ENCODE measurements around the gene PSPN. TPM values are rescaled to one million over a fixed set of nuclear protein-coding genes. Genes with fewer than 3 reads are reported as not detected.

Gene PSPN
- total and polyA plus RNA-seq, 2 of the 13 experiments (the other 11 are each of a cell fraction or from before 2014, with no cell fraction given): 0.69 to 1.1 TPM

DNA sequence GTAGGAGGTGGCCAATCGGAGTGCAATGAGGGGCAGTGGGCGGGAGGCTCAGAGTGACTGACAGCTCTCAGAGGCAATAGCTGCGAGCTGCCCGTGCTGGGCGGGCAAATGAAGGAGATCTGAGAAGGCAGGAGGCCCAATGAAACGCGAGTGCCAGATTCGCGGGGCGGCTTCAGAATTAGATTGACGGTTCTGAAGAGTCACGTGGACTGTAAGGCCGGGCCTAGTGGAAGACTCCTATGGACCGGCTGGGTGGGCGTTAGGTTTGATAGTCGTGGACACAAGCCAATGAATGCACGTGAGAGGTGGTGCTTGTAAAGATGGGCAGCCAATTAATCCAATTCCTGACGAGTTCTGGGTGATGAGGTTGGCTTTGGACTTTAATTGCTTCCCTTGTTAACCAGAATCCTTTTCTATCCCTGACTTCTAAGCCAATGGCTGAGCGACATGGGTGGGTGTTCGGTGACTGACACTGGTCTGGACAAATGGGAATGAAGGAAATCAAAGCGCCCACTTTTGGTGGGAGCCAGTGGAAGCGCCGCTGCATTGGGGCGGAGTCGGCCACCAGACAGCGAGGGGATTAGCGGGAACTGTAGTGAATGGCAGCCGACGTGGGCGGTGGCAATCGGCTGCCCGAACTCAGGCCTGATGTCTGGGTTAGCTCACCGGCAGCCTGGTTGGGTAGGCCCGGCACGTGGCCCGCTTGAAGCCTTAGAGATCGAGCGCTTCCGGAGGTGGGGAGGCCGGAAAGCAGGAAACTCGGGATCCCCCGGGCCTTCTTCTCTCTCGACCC lies 49.4 kb upstream of the PSPN start (continued):
- TF ChIP-seq, protein P1, sequence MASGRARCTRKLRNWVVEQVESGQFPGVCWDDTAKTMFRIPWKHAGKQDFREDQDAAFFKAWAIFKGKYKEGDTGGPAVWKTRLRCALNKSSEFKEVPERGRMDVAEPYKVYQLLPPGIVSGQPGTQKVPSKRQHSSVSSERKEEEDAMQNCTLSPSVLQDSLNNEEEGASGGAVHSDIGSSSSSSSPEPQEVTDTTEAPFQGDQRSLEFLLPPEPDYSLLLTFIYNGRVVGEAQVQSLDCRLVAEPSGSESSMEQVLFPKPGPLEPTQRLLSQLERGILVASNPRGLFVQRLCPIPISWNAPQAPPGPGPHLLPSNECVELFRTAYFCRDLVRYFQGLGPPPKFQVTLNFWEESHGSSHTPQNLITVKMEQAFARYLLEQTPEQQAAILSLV (CRISPR knock-in tag; IDR thresholded peaks at IDR 0.05; ENCODE audit: borderline replicate concordance): peak; percentile 48; the same call in 1 of the 2 replicates
- TF ChIP-seq IKZF1 (IDR thresholded peaks at IDR 0.05): no peak
- TF ChIP-seq, protein P2, sequence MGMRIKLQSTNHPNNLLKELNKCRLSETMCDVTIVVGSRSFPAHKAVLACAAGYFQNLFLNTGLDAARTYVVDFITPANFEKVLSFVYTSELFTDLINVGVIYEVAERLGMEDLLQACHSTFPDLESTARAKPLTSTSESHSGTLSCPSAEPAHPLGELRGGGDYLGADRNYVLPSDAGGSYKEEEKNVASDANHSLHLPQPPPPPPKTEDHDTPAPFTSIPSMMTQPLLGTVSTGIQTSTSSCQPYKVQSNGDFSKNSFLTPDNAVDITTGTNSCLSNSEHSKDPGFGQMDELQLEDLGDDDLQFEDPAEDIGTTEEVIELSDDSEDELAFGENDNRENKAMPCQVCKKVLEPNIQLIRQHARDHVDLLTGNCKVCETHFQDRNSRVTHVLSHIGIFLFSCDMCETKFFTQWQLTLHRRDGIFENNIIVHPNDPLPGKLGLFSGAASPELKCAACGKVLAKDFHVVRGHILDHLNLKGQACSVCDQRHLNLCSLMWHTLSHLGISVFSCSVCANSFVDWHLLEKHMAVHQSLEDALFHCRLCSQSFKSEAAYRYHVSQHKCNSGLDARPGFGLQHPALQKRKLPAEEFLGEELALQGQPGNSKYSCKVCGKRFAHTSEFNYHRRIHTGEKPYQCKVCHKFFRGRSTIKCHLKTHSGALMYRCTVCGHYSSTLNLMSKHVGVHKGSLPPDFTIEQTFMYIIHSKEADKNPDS (CRISPR knock-in tag; IDR thresholded peaks at IDR 0.05): no peak
- TF ChIP-seq HIVEP1 (CRISPR knock-in tag; IDR thresholded peaks at IDR 0.05): 0 out of 2 replicates have a peak, but pooled peaks have one; percentile 48
- TF ChIP-seq, protein P3, sequence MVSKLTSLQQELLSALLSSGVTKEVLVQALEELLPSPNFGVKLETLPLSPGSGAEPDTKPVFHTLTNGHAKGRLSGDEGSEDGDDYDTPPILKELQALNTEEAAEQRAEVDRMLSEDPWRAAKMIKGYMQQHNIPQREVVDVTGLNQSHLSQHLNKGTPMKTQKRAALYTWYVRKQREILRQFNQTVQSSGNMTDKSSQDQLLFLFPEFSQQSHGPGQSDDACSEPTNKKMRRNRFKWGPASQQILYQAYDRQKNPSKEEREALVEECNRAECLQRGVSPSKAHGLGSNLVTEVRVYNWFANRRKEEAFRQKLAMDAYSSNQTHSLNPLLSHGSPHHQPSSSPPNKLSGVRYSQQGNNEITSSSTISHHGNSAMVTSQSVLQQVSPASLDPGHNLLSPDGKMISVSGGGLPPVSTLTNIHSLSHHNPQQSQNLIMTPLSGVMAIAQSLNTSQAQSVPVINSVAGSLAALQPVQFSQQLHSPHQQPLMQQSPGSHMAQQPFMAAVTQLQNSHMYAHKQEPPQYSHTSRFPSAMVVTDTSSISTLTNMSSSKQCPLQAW (CRISPR knock-in tag; IDR thresholded peaks at IDR 0.05): peak; percentile 15
- TF ChIP-seq, protein P4, sequence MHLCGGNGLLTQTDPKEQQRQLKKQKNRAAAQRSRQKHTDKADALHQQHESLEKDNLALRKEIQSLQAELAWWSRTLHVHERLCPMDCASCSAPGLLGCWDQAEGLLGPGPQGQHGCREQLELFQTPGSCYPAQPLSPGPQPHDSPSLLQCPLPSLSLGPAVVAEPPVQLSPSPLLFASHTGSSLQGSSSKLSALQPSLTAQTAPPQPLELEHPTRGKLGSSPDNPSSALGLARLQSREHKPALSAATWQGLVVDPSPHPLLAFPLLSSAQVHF (CRISPR knock-in tag; IDR thresholded peaks at IDR 0.05): no peak
- TF ChIP-seq TSC22D2 (CRISPR knock-in tag; IDR thresholded peaks at IDR 0.05; ENCODE audit: borderline replicate concordance): no peak
- TF ChIP-seq YEATS4 (CRISPR knock-in tag; IDR thresholded peaks at IDR 0.05; ENCODE audit: borderline replicate concordance): peak; percentile 25; the same call in 1 of the 2 replicates
- TF ChIP-seq, protein P5, sequence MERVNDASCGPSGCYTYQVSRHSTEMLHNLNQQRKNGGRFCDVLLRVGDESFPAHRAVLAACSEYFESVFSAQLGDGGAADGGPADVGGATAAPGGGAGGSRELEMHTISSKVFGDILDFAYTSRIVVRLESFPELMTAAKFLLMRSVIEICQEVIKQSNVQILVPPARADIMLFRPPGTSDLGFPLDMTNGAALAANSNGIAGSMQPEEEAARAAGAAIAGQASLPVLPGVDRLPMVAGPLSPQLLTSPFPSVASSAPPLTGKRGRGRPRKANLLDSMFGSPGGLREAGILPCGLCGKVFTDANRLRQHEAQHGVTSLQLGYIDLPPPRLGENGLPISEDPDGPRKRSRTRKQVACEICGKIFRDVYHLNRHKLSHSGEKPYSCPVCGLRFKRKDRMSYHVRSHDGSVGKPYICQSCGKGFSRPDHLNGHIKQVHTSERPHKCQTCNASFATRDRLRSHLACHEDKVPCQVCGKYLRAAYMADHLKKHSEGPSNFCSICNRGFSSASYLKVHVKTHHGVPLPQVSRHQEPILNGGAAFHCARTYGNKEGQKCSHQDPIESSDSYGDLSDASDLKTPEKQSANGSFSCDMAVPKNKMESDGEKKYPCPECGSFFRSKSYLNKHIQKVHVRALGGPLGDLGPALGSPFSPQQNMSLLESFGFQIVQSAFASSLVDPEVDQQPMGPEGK (CRISPR knock-in tag; IDR thresholded peaks at IDR 0.05): no peak
- TF ChIP-seq ZNF343 (CRISPR knock-in tag; IDR thresholded peaks at IDR 0.05): no peak
- no peak for TF ChIP-seq ZNF850 (CRISPR knock-in tag; conservative IDR thresholded peaks at IDR 0.05)
- TF ChIP-seq ZNF224 (CRISPR knock-in tag; IDR thresholded peaks at IDR 0.05): peak; percentile 71; the same call in 1 of the 2 replicates
- TF ChIP-seq NR1H2 (CRISPR knock-in tag; IDR thresholded peaks at IDR 0.05; ENCODE audit: borderline replicate concordance, low read depth): no peak
- no peak for TF ChIP-seq JUNB (CRISPR knock-in tag; IDR thresholded peaks at IDR 0.05; ENCODE audit: borderline replicate concordance)
- TF ChIP-seq RFXAP (CRISPR knock-in tag; IDR thresholded peaks at IDR 0.05; ENCODE audit: borderline replicate concordance): no peak; the same call in 1 of the 2 replicates
- TF ChIP-seq ELF4 (CRISPR knock-in tag; IDR thresholded peaks at IDR 0.05; ENCODE audit: borderline replicate concordance): no peak
- no peak; the same call in 1 of the 2 replicates for TF ChIP-seq ATF7-NPFF (CRISPR knock-in tag; IDR thresholded peaks at IDR 0.05; ENCODE audit: low read depth)
- TF ChIP-seq, protein P6, sequence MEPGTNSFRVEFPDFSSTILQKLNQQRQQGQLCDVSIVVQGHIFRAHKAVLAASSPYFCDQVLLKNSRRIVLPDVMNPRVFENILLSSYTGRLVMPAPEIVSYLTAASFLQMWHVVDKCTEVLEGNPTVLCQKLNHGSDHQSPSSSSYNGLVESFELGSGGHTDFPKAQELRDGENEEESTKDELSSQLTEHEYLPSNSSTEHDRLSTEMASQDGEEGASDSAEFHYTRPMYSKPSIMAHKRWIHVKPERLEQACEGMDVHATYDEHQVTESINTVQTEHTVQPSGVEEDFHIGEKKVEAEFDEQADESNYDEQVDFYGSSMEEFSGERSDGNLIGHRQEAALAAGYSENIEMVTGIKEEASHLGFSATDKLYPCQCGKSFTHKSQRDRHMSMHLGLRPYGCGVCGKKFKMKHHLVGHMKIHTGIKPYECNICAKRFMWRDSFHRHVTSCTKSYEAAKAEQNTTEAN (CRISPR knock-in tag; conservative IDR thresholded peaks at IDR 0.05): no peak

Measured in HepG2 (cell line).